OCI-M2 (cell line): ENCODE data around the gene ZNF462.

Experiments used
- DNase-seq: peaks from one replicate; lab custom pipeline; 2025; ENCODE audit not compliant: unreplicated experiment; lab: John Stamatoyannopoulos, UW

Gene ZNF462

GRCh38 chr9:106993603-106994002, 130.6 kb downstream of the ZNF462 start:
- DNase-seq, result no peak

DNA sequence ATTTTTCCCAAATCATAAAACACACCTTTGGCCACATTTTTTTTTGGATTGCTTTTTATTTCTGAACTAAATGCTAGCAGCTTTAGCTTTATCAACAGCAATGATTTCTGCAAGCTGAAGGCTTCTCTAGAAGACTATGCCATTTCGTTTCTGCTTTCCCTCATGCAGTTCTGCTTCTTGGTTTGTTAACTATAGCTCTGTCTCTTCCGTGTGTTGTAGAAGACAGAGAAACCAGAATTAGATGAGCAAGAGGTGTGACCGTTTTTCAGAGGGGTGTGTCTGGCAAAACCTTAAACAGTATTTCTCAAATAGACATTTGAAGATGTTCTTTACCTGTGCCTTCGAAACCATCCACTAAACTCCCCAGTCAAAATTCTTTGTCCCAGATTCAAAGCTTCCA, 131.5 kb downstream of the ZNF462 start:
- DNase-seq, result no peak

DNA sequence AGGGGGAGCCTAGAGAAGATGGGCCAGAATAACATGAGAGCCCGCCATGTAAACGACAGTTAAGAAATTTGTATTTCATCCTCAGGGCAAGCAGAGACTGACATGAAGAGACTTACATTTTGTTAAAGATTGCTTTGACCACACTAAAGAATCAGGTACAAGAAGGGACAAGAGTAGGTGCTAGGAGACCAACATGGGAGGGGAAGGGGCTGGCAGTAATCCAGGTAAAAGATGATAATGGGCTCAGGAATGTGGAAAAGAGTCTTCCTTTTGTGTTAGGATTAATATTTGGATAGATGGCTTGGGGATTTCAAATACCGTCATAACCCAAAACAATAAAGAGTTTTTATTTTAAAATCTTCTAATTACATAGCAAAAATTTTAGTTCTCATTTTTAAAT, 137.3 kb downstream of the ZNF462 start:
- no peak for DNase-seq

GRCh38 chr9:107005201-107005600, 142.2 kb downstream of the ZNF462 start:
- no peak for DNase-seq

GRCh38 chr9:107007402-107007801, 144.4 kb downstream of the ZNF462 start:
- no peak for DNase-seq

DNA sequence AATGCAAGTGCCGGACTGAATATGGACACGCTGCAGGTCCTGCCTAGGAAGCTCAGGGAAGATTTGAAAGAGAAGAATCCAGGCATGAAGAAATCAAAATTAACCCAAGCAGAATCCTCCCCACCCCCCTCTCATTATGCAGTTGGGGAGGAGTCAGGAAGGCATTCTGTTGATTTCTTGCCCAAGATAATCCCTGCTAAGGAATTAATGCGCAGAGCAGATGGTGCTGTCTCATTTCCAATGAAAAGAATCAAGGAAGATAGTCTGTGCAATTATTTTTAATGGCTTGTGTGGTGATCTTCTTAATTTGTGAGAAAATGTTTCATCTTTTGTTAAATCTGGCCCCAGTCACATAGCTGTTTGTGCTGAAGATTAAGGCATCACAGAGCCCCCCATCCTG, 145.0 kb downstream of the ZNF462 start:
- no peak for DNase-seq

GRCh38 chr9:107008447-107008846, 145.5 kb downstream of the ZNF462 start:
- no peak for DNase-seq

GRCh38 chr9:107016383-107016782, 153.4 kb downstream of the ZNF462 start:
- DNase-seq, result no peak

GRCh38 chr9:107018861-107019545, 156.0 kb downstream of the ZNF462 start:
- no peak for DNase-seq

GRCh38 chr9:107020040-107020530, 157.1 kb downstream of the ZNF462 start:
- no peak for DNase-seq

DNA sequence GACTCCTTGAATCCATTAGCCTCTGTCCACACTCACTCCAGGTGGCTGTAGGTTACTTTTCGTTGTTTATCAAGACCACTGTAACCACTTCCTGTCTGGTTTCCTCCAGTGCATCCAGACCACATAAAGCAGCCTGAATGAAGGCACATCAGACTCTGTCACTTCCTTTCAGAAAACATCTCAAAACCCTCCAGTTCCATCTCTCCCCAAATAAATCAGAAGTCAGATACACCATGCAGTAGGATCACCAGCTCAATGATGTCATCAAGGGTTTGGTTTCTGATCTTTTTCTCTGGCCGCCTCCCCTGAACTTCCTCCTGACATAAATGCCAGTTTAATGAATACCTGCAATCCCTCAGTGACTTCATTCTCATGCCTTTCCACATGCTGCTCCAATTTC, 161.2 kb downstream of the ZNF462 start:
- DNase-seq, result no peak

GRCh38 chr9:107025260-107026035, 162.5 kb downstream of the ZNF462 start:
- DNase-seq, result no peak

DNA sequence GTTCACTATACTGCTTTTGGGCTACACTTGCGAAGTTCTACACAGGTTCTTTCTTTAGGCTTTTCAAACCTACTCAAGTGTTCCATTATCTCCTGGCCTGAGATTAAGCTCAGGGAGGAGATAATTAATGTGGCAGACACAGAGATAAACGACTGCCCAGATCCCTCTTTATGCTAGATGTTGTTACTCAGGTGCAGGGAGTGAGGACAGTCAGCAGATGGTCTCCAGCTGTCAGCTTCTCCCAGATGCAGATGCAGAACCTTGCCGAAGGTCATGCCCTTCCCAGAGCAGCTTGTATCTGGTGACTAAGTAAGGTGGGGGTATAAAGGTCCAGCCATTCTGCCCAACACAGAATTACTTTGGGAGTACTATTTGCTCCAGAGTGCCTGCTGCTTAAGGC, 166.2 kb downstream of the ZNF462 start:
- no peak for DNase-seq

DNA sequence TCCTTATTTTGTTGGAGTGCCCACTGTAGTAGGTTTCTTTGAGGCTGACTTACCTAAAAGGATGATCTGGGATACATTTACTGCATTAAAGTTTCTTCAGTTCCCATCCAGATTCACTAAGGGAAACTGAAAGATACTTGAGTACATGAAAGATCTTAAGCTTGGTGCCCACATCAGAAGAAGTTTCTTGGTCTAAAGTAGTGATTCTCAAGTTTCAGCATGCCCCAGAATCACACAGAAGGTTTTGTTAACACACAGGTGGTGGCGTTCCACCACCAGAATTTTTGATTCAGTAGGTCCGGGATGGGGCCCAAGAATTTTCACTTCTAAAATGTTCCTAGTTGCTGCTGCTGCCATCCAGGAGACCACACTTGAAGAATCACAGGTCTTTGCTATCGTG, 171.0 kb downstream of the ZNF462 start:
- DNase-seq, result no peak

DNA sequence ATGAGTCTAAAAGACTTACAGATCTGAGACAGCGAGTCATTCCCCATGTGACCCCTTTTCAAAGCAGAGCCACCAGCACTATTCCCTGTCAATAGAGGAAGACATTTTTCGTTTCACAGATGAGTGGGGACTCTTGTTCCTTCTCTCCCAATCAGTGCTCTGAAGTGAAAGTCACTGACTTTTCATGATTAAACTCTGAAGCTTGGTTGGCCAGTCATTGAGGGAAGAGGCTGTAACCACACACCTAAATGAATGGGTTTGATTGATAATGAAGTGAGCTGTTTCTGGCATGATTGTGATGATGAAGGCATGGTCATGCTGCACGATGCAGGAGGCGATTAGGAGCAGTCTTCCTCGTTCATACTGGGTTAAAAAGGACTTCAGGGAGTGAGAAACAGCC, 171.9 kb downstream of the ZNF462 start:
- no peak for DNase-seq

GRCh38 chr9:107036367-107036766, 173.4 kb downstream of the ZNF462 start:
- DNase-seq, result no peak

DNA sequence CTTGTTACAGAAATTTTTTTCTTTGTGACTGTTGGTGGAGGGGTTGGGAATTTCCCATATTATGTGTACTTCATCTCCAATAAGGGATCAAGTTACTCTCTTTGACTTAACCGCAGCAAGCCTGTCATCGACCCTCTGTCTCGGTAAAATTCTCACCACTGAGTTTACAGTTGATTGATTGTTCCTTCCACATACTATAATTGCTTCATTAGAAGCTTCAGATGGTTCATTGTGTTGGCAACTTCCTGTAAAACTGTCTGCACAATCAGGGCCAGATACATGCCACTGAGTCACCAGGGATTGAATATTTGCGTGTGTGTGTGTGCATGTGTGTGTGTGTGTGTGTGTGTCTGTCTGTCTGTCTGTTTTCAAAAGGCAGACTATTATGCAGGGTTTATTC, 176.6 kb downstream of the ZNF462 start:
- DNase-seq, result no peak

DNA sequence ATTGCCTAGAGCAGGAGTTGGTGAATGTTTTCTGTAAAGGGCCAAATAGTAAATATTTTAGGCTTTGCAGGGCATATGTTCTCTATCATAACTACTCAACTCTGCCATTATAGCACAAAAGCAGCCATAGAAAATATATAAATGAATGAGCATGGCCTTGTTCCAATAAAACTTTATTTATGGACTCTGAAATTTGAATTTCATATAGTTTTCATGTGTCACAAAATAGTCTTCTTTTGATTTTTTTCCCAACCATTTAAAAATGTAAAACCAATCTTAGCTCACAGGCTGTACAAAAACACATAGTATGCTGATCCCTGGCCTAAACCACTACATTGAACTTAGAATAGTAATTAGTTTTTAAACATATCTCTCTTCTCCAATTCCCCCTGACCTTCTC, 179.6 kb downstream of the ZNF462 start:
- DNase-seq, result no peak

- no peak for DNase-seq
These were observed 180.9 kb downstream of the ZNF462 start for GRCh38 chr9:107043886-107044285.

DNA sequence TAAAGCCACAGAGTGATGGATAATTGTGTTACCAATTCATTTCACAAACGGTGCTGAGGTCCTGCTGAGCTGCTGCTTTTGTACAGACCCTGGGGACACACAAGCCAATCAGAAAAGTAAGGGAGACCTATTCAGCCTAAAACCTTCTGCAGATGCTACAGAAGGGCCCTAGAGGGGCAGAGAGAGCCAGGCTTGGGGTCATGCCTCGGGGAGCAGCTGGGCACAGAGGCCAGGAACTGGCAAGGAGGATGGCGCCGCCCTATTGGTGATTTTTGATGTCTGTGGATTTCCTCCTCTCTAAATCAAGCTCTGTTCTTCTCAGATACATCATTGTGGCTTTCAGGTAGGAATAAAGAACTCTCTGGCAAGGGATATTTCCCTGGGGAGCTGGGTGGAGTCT, 181.9 kb downstream of the ZNF462 start:
- DNase-seq, result no peak

DNA sequence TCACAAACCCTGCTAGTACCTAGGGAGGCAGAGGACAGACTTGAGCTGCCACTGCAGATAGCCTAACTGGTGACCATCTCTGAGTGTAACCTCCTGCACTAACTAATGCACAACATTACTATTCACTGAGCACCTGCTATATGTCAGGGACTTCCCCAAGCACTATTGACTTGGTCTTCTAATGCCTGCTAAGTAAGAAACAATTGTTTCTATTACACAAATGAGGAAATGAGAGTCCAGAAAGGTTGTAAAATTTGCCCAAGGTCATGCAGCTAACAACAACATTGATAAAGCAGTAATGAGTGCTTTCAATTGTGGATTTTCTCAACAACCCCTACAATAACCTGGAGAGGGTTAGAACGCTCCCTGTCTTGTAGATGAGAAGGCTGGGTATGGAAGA, 183.7 kb downstream of the ZNF462 start:
- DNase-seq, result no peak

- no peak for DNase-seq
These were observed 186.3 kb downstream of the ZNF462 start for GRCh38 chr9:107049046-107049802.
